ENCODE measurements around the gene NDUFB4. TPM values are rescaled to one million over a fixed set of nuclear protein-coding genes. Genes with fewer than 3 reads are reported as not detected.
"Not testable (repeated sequence)": the region's sequence is repeated elsewhere in the genome, so short reads cannot be mapped to it uniquely, and the experiment has no call there.

Gene NDUFB4
- total RNA-seq, 1 experiment from 2014 or later = 147 TPM

- DNase-seq (ENCODE audit: low spot score) = no peak
Observed at GRCh38 chr3:120637851-120638559, 41.9 kb downstream of the NDUFB4 start.

GRCh38 chr3:120638820-120639219 is 42.7 kb downstream of the NDUFB4 start:
- DNase-seq (ENCODE audit: low spot score) = not testable (repeated sequence)

- no peak for DNase-seq (ENCODE audit: low spot score)
Observed at GRCh38 chr3:120640231-120640630, 44.1 kb downstream of the NDUFB4 start.

- no peak for DNase-seq (ENCODE audit: low spot score)
Observed at GRCh38 chr3:120641696-120642246, 45.6 kb downstream of the NDUFB4 start.

- no peak for DNase-seq (ENCODE audit: low spot score)
Observed at GRCh38 chr3:120642368-120642948, 46.3 kb downstream of the NDUFB4 start.

GRCh38 chr3:120645083-120645845 is 49.1 kb downstream of the NDUFB4 start:
- DNase-seq (ENCODE audit: low spot score) = no peak

- no peak for DNase-seq (ENCODE audit: low spot score)
Observed at GRCh38 chr3:120646771-120647432, 50.8 kb downstream of the NDUFB4 start.

GRCh38 chr3:120648290-120648689 is 52.2 kb downstream of the NDUFB4 start:
- no peak for DNase-seq (ENCODE audit: low spot score)

- DNase-seq (ENCODE audit: low spot score) = no peak
Observed at GRCh38 chr3:120649830-120650233, 53.7 kb downstream of the NDUFB4 start.

- no peak for DNase-seq (ENCODE audit: low spot score)
Observed at GRCh38 chr3:120650311-120650710, 54.2 kb downstream of the NDUFB4 start.

Other genes starting within 250 kb of the NDUFB4 start
- 15.3 and 15.7 TPM in 2 replicates for gene LRRC58, start 247.0 kb upstream of the NDUFB4 start, total RNA-seq (2014; rRNA removed; shearing (Covaris generic))
- gene FSTL1, start 145.3 kb upstream of the NDUFB4 start, total RNA-seq (2014; rRNA removed; shearing (Covaris generic)) = 0.08 TPM in 1 of 2 replicates, not detected in the other
- 17.6 and 20.7 TPM in 2 replicates for gene HGD, start 85.9 kb downstream of the NDUFB4 start, total RNA-seq (2014; rRNA removed; shearing (Covaris generic))
- 6.8 and 13.3 TPM in 2 replicates for gene RABL3, start 146.2 kb downstream of the NDUFB4 start, total RNA-seq (2014; rRNA removed; shearing (Covaris generic))
- 7.3 and 8.9 TPM in 2 replicates for gene GTF2E1, start 146.4 kb downstream of the NDUFB4 start, total RNA-seq (2014; rRNA removed; shearing (Covaris generic))

All from HT-29 (cell line).